GM12878 (cell line): ENCODE results near the gene MAN2A2. TPM values are rescaled to one million over a fixed set of nuclear protein-coding genes. Genes with fewer than 3 reads are reported as not detected.

Experiments
- ATAC-seq: fragments of 200-7000 bp; cut with Tn5 transposase; 3 replicates; pipeline ENCODE4 v1.9.1; 2020; ENCODE audit warnings: mild to moderate bottlenecking, moderate library complexity
- BruUV-seq: library from RNA; stranded (reverse); fragments of 400-500 nt; replicated peaks from 2 replicates; lab custom pipeline; 2021; lab: Mats Ljungman, UMichigan
- CTCF ChIA-PET: fragments of 300-600 bp; sonication (Branson Sonifier 250); formaldehyde crosslinking; extraction: SDS; loops from one replicate; lab custom pipeline; 2021; ENCODE audit warnings: inconsistent platforms; lab: Yijun Ruan, JAX
- POLR2A ChIA-PET: fragments of 350-600 bp; formaldehyde crosslinking; extraction: SDS; loops from one replicate; lab custom pipeline; 2021; ENCODE audit warnings: inconsistent platforms; lab: Charles Lee
- RAD21 ChIA-PET: fragments of 300-600 bp; sonication (Branson Sonifier 250); formaldehyde crosslinking; loops from one replicate; lab custom pipeline; 2023; ENCODE audit warnings: antibody characterized with exemption; ENCODE audit not compliant: unreplicated experiment; lab: Charles Lee
- SMC1A ChIA-PET: fragments of 300-600 bp; sonication (Branson Sonifier 250); formaldehyde crosslinking; loops from one replicate; lab custom pipeline; 2023; ENCODE audit not compliant: unreplicated experiment, uncharacterized antibody; lab: Charles Lee
- DNase-seq: peaks from one replicate; pipeline ENCODE4 v3.0.0-alpha.2; 2011; ENCODE audit warnings: low read depth, low spot score
- FAIRE-seq: peaks from 3 replicates; lab custom pipeline; 2011; peaks lifted over from hg19 to GRCh38; lab: Jason Lieb, UNC
- H2AFZ ChIP-seq: 2 replicates; pipeline ENCODE4 v1.6.0; 2011; ENCODE audit warnings: low read depth, low read length, control low read depth; ENCODE audit not compliant: control insufficient read depth
- H3K27ac ChIP-seq: 2 replicates; pipeline ENCODE4 v1.5.1; 2011; ENCODE audit warnings: control low read depth; ENCODE audit not compliant: control insufficient read depth, insufficient read depth
- H3K27me3 ChIP-seq, 2 experiments: replicated peaks in 1 of 2; 2 replicates each; pipeline versions ENCODE4 v1.6.0 to v1.6.1; 2011; ENCODE audit warnings: low read length in 1 of 2; ENCODE audit not compliant: control insufficient read depth in 2 of 2, insufficient read depth in 2 of 2
- H3K36me3 ChIP-seq, 2 experiments: 2 replicates each; pipeline ENCODE4 v1.5.1; 2011; ENCODE audit warnings: low read length in 1 of 2; ENCODE audit not compliant: control insufficient read depth in 2 of 2, insufficient read depth in 2 of 2
- H3K4me1 ChIP-seq: 2 replicates; pipeline ENCODE4 v1.6.1; 2011; ENCODE audit warnings: mild to moderate bottlenecking, low read length, moderate library complexity, mixed read lengths; ENCODE audit not compliant: control insufficient read depth, insufficient read depth
- H3K4me2 ChIP-seq: 2 replicates; pipeline ENCODE4 v1.6.0; 2011; ENCODE audit warnings: control low read depth; ENCODE audit not compliant: control insufficient read depth, insufficient read depth
- H3K4me3 ChIP-seq: fragments of 200-600 bp; sonication (generic); 2 replicates; pipeline ENCODE4 v1.5.1; 2016
- H3K79me2 ChIP-seq: 2 replicates; pipeline ENCODE4 v1.6.0; 2011; ENCODE audit warnings: low read length; ENCODE audit not compliant: control insufficient read depth, insufficient read depth
- H3K9ac ChIP-seq: 2 replicates; pipeline ENCODE4 v1.8.0; 2011; ENCODE audit warnings: low read length, control low read depth, mixed read lengths; ENCODE audit not compliant: control insufficient read depth, insufficient read depth
- H3K9me3 ChIP-seq: replicated peaks from 3 replicates; pipeline ENCODE4 v1.5.1; 2011; ENCODE audit warnings: mild to moderate bottlenecking, low read length; ENCODE audit not compliant: control insufficient read depth, insufficient read depth
- H4K20me1 ChIP-seq: 2 replicates; pipeline ENCODE4 v1.6.0; 2011; ENCODE audit not compliant: control insufficient read depth, insufficient read depth
- CHD2 ChIP-seq: IDR thresholded peaks from 2 replicates; pipeline ENCODE4 v1.6.1; 2011; ENCODE audit warnings: low read depth, low read length, improper control_type of control experiment, borderline replicate concordance
- E4F1 ChIP-seq: fragments of 450-650 bp; IDR thresholded peaks from 2 replicates; pipeline ENCODE4 v1.6.1; 2018; ENCODE audit warnings: borderline replicate concordance, mild to moderate bottlenecking; ENCODE audit not compliant: partially characterized antibody
- HDGF ChIP-seq: fragments of 450-650 bp; IDR thresholded peaks from 2 replicates; pipeline ENCODE4 v1.6.1; 2016; ENCODE audit warnings: antibody characterized with exemption
- IRF4 ChIP-seq: IDR thresholded peaks from 2 replicates; pipeline ENCODE4 v1.6.1; 2011; ENCODE audit warnings: low read depth, low read length
- MTA2 ChIP-seq: fragments of 450-650 bp; IDR thresholded peaks from 2 replicates; pipeline ENCODE4 v1.6.1; 2016; ENCODE audit warnings: low read depth, mild to moderate bottlenecking, moderate library complexity
- NFYB ChIP-seq: IDR thresholded peaks from 2 replicates; pipeline ENCODE4 v1.6.1; 2011; ENCODE audit warnings: low read depth, mild to moderate bottlenecking, low read length, improper control_type of control experiment, moderate library complexity; ENCODE audit not compliant: insufficient read depth
- SUPT20H ChIP-seq: IDR thresholded peaks from 2 replicates; pipeline ENCODE4 v1.6.1; 2011; ENCODE audit warnings: low read depth, mild to moderate bottlenecking, low read length, moderate library complexity, borderline replicate concordance; ENCODE audit not compliant: control insufficient read depth
- TCF7 ChIP-seq: IDR thresholded peaks from 2 replicates; pipeline ENCODE4 v1.6.1; 2014; ENCODE audit warnings: antibody characterized with exemption, borderline replicate concordance
- WGBS: methylation state at CpG from one replicate; pipeline ENCODE4 v1.1.6; 2016; ENCODE audit warnings: low lambda C conversion rate; ENCODE audit not compliant: insufficient replicate concordance, insufficient coverage; ENCODE audit errors: missing lambda C conversion rate; 5-methylcytosine and 5-hydroxymethylcytosine counted together
- in situ Hi-C: fragments of 300-500 bp; cut with MboI; formaldehyde crosslinking; loops from 9 replicates; pipeline ENCODE4 v1.14.3; 2018; ENCODE audit warnings: mixed read lengths
- intact Hi-C: fragments of 100-400 bp; cut with micrococcal nuclease; formaldehyde crosslinking; loops from one replicate; pipeline ENCODE4 v1.14.2; 2022; ENCODE audit not compliant: unreplicated experiment
- polyA plus RNA-seq, 11 experiments: library from polyadenylated mRNA; depleted of rRNA in 4 of 11; unstranded in 6 of 11; stranded (reverse) in 5 of 11; fragments of >200 nt; fragmentation: Nextera tagmentation in 4 of 11; fragmentation: Illumina TruSeq in 1 of 11; extraction: Ambion mirVana in 4 of 11; extraction: Trizol in 1 of 11; gene quantifications; 1 replicate in 1 of 11; 2 replicates in 10 of 11; pipeline versions ENCODE4 v1.2.1 to v1.2.3, GENCODE V29; 2011 to 2016; ENCODE audit warnings: inconsistent platforms in 2 of 11, missing spikeins in 2 of 11, low read depth in 1 of 11
- total RNA-seq, 4 experiments: library from RNA; depleted of rRNA in 3 of 4; stranded (reverse); fragments of >200 nt in 3 of 4; fragmentation: Illumina TruSeq in 1 of 4; extraction: Trizol in 1 of 4; gene quantifications; 2 replicates each; pipeline versions ENCODE4 v1.2.1 to v1.2.3, GENCODE V29; 2013 to 2021

The MAN2A2 gene
- total and polyA plus RNA-seq, 10 of the 15 experiments (the other 5 are each of a cell fraction or from before 2014, with no cell fraction given), result 4.2 to 79.4 (median 23.2) TPM

GRCh38 chr15:90933301-90933700 lies 30.2 kb downstream of the MAN2A2 start:
- peaks cover 0 to 2% of the 10 kb centered on the region in 2 experiments; a peak in 2 of 4 replicates for H3K36me3 ChIP-seq
- H2AFZ ChIP-seq, result no peak overlapping the region
- H3K27ac ChIP-seq, result no peak overlapping the region
- SMC1A ChIA-PET, result interaction anchor here (0.7 to 9.2 kb wide), 14 partner anchors 10 to 701 kb away, joined by 3 to 225 read pairs (median 9); partner anchors contain the start of genes MAN2A2 and RCCD1
- no peak overlapping the region for H3K4me2 ChIP-seq
- H3K4me3 ChIP-seq, result no peak overlapping the region
- H3K79me2 ChIP-seq, result peaks cover 31% of the 10 kb centered on the region
- DNase-seq (no peak), ATAC-seq (no peak), FAIRE-seq (no peak)
- H3K9me3 ChIP-seq, result no peaks in the 10 kb centered on the region
- RAD21 ChIA-PET, result interaction anchor here (0.5 to 7.2 kb wide), 18 partner anchors 9 to 412 kb away, joined by 3 to 193 read pairs (median 7); partner anchors contain the start of genes BLM, FES, MAN2A2 and RCCD1
- POLR2A ChIA-PET, result interaction anchor here (1.0 to 7.0 kb wide), 8 partner anchors 10 to 89 kb away, joined by 3 to 113 read pairs (median 4); partner anchors contain the start of genes MAN2A2 and RCCD1
- no TSS peak for BruUV-seq
- intact Hi-C loops, result loop anchor here (5.0 to 10.0 kb wide), 4 partner anchors 78 to 291 kb away; partner anchors contain the start of gene BLM
- in situ Hi-C loops, result no loop called here
- TF ChIP-seq IRF4, result no peak
- TF ChIP-seq CHD2, result no peak
- TF ChIP-seq NFYB, result no peak
- no peak for TF ChIP-seq MTA2
- no peak for TF ChIP-seq E4F1
- TF ChIP-seq TCF7, result no peak
- TF ChIP-seq SUPT20H, result no peak
- TF ChIP-seq HDGF, result no peak
- H4K20me1 ChIP-seq, result no peaks in the 10 kb centered on the region; the same call in 1 of the 2 replicates
- H3K4me1 ChIP-seq, result peaks cover 35% of the 10 kb centered on the region
- no peaks in the 10 kb centered on the region for H3K27me3 ChIP-seq
- 0% methylated on average over 1 of the region's 1 CpG for WGBS
- CTCF ChIA-PET, result interaction anchor here (0.5 to 18.1 kb wide), 48 partner anchors 10 to 647 kb away, joined by 3 to 480 read pairs (median 5); partner anchors contain the start of genes BLM, FES, MAN2A2 and RCCD1
- H3K9ac ChIP-seq, result no peak overlapping the region
